IPS DF 4.7 (cell line): ENCODE results near the gene TFCP2L1.

Experiments
- DNase-seq: peaks from one replicate; pipeline ENCODE4 v3.0.0-alpha.2; 2013; ENCODE audit warnings: low spot score; ENCODE audit errors: extremely low read depth

TFCP2L1 gene

DNA sequence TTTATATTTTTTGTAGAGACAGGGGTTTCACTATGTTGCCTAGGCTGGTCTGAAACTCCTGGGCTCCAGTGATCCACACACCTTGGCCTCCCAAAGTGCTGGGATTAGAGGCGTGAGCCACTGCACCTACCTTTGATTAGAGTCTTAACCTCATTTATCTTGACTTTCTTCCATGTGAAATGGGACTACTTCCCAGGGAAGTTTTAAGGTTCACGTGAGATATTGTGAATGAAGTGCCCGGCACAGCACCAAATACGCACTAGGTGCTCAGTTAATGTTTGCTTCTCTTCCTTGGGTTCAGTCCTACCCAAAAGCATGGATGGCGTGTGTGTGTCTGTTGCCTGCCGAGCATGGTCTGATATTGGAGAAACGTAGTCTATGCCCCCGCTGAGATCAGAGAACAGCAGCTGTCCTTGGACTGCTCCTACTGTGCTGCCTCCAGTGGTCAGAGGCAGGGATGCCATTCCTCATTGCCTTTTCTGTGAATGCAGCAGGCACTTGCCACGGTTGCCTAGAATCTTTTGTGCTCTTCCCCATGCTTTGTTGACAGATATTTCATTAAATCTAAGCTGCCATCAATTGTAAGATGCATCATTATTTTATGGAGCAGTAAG lies 12.3 kb upstream of the TFCP2L1 start:
- no peak for DNase-seq

DNA sequence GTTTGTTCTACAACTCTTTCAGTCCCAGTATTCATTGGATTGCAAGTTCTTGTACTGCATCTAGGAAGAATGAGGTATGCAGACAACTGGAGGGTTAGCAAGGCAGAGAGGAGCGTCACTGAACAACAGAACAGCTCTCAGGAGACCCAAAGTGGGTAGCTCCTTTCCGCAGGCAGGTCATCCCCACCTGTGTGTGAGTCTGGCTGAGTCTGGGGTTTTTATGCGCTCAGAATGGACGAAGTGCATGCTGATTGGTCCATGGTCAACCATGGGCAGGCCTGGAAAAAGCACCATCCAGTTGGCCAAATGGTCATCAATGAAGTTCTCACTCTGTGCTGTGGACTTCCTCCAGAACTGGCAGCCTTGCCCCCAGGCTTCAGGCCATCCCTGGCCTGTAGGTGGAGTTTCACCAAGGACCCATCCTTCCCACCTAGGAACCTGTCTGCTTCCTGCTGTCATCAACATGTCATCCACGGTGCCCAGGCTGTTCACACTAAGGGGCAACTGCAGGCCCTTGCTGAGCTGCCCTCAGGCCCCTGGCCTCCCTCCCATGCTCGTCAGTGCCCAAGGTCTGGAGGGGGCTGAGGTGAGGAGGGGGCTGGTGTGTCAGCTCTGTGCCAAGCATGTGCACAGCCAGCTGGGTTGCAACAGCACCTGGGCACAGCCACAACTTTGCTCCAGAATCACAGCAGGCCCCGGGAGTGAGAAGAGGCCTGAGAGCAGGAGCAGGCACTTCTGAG lies 11.1 kb upstream of the TFCP2L1 start:
- no peak for DNase-seq

DNA sequence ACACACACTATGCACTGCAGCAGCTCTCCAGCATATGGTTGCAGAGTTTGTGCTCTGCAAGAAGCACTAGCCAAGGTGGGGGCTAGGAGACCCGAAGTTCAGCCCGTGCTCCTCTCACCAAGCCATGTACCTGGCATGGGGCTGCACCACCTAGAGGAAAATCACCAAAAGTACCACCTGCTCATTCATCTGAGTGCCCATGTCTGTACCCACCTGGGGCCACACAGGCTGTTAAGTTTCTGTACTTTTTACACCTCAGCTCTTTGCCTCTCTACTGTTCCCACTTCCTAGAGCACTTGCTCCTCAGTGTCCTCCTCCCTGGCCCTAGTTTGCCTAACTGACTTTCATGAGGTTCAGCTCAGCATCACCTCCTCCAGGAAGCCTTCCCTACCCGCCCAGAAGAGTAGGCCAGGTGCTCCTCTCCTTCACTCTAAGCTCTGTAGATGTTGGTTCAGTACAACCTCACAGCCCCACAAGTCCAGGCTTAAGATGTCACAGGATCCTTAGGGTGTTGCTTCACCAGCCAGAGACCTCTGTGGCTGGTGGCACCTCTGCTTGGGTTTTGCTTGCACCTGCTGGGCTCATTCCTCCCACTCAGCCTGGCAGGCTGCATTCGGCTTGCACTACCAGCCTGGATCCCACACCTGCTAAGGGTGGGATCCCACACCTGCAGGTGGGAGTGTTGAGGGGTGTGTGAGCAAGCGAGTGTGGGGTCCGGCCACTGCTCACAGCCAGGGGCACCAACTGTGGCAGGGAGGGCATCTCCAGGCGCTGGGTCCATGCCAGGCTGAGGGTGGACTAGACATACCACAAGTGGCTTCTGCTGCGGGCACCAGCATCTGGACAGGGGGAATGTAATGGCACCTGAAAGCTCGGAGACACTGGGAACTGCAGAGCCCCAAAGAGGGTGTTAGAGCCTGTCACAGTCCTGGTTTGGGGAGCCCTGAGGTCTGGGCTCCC lies 10.2 kb upstream of the TFCP2L1 start:
- no peak for DNase-seq

DNA sequence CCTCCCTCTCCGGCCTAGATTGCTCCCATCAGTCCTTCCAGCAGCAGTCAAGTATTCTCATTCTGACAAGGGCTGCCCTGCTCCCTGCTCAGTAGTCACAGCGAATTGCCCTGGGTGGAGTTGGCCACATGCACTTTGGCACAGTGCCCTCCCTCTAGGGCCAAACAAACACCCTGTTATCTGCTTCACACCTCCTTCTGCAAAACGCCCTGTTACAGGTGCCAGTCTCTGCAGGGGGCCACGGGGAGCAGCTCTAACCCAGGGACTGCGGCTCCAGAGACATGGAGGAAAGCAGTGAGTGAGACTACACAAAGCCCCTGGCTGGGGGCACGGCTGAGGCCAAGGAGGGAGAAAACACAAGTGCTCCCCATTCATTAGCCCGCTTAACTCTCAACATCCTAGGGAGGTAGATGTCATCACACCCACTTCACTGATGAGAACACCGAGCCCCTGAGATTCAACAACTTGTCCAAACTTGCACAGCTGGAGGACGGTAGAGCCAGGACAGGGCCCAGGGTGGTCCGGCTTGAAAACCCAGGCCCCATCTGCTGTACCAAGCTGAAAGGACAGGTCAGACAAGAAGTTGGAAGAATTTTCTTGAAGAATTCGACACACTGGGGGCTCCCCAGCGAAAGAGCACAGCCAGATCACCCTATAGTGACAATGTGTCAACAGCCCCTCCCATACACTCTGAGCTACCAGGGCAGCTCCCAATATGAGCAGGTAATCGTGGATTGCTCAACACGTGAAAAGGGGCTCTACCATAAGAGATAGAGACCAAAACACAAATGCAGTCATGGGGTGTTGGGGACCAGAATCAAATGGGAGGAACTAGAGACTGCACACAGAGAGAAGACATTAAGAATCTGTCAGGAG lies 8.7 kb upstream of the TFCP2L1 start:
- no peak for DNase-seq

DNA sequence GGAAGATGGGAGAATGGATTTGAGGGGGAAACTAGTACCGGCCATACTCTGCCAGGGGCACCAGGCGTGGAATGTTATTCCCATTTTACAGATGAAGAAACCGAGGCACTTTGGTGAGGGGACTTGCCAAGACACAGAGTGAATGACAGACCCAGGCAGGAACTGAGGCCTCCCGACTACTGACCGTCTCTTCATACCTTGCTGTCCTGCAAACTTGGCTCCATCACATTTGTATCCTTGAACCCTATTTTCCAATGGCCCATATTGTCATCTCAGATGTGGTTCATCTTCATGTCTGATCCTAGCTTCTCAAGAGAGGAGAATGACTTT lies 6.2 kb upstream of the TFCP2L1 start:
- no peak for DNase-seq

DNA sequence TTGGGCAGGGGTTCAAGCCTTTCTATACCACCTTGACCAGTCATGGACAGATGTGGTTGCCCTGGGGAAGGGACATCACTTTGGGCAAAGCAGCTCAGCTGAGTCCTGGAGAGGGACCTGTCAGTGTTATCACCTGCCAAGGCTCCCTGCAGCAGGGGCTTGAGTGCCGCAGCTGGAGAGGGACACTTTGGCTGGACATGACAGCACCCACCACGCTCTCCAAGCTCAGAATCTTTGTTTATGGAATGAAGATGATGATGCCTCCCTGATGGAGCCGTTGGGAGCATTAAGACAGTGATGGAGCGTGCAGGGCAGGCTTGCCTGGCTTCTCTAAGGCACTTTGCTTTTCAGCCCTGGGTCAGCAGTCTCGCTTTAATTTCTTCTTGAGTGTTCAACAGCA lies 4.3 kb upstream of the TFCP2L1 start:
- no peak for DNase-seq

DNA sequence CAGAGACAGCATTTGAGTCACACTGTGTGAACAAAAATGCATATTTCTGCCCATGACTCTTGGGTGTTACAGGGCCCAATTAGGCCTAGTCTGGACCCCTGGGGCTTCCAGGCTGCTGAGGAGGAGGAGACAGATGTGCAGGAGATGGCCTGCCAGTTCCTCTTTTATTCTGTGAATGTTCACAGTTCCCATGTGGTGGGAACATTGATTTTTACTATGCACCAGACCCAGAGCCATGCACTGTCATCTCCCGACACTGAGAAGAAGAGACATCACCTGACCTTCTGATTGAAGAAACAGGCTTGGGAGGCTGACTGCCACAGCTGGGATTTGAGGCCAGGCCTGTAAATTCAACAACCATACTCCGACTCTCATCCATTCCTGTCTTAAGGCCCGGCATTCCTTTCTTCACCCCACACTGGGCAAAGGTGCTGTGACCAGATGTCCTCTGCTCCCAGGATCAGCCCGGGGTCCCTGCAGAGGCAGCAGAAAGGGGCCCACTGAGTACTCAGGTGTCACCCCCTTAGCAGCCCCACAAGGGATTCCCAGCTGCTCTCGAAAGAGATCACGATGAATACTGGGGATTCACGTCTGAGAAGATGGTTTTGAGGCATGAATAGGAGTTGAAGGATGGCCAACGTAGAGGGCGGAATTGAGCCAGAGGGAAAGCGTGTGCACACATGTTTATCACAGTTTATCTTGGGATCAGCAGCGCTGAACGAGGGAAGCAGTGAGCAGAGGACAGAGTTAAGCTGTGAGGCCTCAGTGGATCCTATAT lies 3.6 kb upstream of the TFCP2L1 start:
- DNase-seq: no peak

DNA sequence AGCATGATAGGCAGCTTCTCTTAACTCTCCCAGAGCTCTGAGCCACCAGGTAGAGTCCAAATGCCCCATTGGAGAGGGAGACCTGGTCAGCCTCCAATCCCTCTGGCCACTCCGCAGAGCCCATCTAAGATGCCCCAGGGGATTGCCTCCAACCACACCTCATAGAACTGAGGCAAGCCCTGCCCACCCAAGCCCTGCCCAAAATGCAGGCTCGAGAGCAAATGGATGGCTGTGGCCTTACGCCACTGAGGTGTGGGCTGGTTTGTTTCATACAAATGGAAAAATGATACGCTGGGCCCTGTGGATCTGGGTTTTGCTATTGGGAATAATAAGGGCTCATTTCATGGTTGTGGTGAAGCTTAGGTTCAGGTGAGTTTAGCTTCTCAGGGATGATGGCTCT lies 3.0 kb upstream of the TFCP2L1 start:
- DNase-seq: no peak

DNA sequence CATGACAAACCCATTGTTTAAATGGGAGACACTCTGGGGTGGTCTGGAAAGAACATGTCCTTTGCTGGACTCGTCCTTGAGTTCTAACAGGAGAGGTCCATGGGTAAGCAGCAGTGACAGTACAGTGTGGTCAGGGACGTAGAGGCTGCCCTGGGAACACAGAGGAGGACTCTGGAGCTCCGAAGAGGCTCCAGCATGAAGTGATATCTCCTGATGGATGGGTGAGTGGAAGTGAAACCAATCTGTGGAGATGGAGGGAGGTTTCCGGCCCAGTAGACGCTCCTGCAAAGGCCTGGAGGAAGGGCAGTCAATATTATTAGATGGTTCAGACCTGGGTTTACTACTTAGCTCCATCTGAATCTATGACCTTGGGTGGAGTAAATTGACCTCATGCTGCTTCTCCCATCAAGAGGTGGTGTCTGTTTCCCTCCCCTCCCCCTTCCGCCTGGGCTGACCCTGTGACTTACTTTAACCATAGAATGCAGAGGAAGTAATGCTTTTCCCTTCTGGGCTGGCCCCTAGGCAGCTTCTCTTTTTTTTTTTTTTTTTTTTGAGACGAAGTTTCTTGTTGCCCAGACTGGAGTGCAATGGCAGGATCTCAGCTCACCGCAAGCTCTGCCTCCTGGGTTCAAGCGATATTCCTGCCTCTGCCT lies 2.3 kb upstream of the TFCP2L1 start:
- DNase-seq: no peak

DNA sequence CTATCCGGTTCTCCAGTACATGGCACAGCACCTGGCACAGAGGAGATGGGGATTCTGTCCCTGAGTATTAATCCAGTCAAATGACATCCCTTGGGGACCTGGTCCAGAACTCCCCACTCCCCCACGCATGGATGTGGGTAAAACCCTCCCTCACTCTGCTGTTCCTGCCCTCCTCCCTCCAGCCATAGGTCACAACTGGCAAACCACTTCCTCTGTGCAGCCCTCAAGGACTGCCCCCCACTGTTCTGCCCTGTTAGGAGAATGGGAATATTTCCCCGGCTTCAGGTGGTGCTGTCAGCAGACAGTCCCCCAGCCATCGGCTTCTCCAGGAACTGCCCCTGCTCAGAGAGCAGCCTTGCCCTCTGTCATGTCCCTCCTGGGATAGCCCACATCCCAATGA lies 1.5 kb upstream of the TFCP2L1 start:
- DNase-seq: no peak

DNA sequence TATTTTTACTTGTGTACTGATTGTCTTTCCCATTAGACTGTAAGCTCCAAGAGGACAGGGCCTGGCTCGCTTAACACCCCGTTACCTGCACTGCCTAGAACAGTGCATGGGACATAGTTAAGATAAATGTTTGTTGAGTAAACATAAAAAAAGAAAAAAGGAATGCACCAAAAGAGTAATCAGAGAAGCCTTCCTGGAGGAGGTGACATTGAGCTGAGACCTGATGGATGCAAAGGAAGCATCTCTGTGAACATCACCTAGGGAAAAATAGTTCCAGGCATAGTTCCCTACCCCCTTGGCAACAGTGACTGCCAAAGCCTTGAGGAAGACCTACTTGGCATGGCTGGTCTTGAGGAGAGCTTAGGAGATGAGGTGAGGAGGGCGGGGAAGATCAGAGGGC lies 924 bp upstream of the TFCP2L1 start:
- DNase-seq: no peak

DNA sequence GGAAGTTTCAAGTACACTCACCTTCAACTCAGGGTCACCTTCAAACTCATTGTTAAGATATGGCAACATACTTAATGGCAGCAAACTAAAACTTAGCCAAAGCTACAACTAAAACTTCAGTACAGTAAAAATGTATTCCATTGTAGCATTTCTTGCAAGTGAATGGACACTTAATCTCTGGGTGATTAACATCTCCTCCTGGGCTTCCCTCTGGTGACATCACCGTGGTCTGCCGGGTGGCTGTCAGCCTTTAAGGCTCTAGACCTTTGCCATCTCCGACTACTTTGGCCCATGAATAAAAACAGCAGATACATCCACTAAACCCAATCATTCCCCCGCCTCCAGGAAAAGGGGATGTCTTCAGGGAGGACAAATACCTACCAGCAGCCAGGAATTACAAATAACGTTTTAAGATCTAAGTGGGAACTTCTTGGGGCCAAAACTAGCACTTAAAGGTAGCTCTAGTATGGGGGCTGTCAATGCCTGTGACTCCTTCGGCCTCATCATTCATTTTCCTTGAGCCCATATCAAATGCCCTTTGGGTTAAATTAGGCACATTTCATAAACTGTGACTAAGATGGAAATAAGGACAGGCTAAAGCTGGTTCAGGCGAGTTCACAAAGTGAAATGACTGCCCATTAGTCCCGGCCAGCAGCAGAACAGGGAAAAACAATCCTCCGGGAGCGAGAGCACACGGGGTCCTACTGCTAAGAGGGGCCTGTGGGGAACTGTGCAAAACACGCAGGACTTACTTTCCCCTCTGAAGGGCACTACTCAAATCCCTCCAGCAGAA lies 1.1 kb downstream of the TFCP2L1 start:
- no peak for DNase-seq

DNA sequence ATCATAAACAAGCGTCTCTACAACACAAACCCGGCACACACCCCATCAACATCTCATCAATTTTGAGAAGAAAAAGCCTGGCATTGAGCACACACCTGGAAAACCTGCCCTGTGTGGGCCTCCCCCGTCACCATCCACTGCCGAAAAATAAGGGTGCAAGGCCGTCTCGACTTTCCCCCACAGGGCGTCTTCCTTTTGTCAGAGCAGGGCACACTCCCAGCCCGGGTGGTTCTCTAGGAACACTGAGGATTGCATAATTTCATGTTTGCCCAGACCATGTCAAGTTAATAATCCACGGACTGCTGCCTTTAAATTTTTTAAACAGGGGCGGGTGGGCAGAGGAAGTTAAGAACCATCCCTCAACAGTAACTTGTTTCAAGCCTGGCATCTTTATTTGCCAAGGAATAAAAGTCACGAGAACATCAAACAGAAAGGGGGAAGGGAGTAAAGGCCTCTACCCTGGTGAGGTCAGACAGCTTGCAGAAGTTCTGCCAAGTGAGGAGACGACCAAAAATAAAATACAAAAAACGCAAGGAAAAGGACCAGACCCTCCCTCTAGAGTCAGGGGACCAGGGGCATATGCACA lies 2.1 kb downstream of the TFCP2L1 start:
- DNase-seq: no peak

DNA sequence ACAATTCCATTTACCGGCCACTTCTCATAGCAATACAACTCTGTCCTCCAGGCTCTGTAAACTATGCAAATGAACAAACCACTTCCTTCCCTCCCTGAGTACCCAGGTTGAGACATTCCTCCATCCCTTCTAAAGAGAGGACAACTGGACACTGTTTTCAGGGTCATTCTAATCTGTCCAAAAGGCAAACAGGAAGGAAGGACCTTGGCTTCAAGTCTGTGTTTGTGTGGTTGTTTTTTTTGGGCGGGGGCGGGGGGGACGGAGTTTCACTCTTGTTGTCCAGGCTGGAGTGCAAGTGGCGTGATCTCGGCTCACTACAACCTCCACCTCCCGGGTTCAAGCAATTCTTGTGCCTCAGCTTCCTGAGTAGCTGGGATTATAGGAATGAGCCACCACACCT lies 3.3 kb downstream of the TFCP2L1 start:
- no peak for DNase-seq

DNA sequence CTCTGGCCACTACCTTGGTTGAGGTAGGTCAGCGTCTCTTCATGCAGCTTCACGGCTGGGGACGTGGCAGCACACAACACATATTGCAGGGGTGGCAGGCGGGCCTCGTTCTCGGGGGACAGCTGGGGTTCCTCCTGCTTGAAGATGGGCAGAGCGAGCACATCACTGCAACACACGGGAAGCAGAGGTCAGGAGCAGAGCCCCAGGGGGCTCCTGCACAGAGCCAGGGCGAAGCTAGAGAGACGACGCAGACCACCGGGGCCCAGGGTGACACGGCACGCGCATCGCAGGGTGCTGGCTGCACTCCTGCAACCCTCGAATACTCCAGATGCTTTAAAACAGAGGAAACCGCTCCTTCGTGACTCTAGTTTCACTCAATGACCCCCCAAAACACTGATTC lies 3.9 kb downstream of the TFCP2L1 start:
- DNase-seq: no peak

DNA sequence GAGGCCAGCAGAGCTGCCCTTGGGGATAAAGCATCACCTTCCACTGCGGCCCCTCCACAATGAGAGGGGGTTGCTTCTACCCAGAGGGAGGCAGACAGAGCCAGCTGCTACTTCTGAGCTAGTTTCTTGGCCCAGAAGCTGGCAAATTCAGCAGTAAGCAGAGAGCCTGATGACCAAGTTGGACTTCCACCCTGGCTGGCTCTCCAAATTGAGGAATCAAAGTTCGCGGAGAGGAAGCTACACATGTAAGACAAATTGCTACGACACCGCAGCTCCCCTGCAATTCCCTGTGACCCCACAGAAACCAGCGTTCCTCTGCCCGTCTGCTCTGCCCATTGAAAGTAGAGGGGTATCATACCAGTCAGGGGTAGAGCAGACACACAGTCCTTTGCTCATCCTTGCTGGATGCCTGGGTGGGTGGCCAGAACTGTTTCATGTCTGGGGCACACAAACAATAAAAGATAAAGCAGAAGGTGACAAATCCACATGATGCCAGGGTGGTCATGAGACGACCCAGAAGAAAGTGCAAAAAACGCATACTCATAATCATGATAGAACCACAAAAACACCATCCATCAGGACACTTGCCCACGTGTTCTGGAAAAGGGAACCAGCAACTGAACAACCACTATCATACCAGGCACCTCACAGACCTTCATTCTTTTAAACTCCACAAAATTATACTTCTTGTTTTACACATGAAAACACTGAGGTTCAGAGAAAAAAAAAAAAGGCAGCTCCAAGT lies 5.4 kb downstream of the TFCP2L1 start:
- no peak for DNase-seq

DNA sequence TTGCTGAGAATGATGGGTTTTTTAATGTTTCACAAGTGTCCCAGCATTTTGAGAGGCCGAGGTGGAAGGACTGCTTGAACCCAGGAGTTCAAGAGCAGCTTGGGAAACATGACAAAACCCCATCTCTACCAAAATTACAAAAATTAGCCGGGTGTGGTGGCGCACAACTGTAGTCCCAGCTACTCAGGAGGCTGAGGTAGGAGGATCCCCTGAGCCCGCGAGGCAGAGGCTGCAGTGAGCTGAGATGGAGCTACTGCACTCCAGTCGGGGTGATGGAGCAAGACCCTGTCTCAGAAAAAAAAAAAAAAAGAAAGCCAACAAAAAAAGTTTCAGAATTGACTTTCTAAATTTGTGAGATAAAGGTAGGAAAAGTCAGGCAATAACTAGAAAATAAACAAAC lies 8.7 kb downstream of the TFCP2L1 start:
- no peak for DNase-seq

DNA sequence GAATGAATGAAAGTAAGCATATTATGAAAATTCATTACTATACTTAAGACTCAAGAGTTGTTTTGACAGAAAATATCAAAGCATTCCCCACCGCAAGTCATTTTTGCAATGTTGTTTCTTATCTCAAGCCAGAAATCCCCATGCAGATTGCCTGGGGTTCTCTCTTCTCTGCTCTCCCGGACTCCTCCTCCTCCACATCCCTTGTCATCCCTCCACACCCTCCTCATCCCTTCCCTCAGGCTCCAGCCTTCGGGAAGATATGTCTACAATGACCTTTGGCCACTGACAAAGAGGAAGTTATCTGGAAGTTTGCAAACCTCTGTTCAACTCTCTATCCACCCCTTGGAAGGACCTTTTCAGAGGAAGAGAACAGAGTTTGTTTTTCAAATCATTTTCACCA lies 11.9 kb downstream of the TFCP2L1 start:
- DNase-seq: no peak
